GM23338 (cell line): ENCODE measurements around the gene WIPF3. TPM values are rescaled to one million over a fixed set of nuclear protein-coding genes. Genes with fewer than 3 reads are reported as not detected.

Experiments
- ATAC-seq: fragments of 200-7000 bp; cut with Tn5 transposase; 3 replicates; pipeline ENCODE4 v1.9.1; 2020
- DNase-seq: peaks from one replicate; pipeline ENCODE4 v3.0.0-alpha.2; 2015; ENCODE audit warnings: low spot score
- H2AFZ ChIP-seq: fragments of 200-600 bp; sonication (generic); 2 replicates; pipeline ENCODE4 v1.8.0; 2016; ENCODE audit warnings: antibody characterized with exemption, mild to moderate bottlenecking, moderate library complexity
- H3F3A ChIP-seq: fragments of 200-600 bp; sonication (generic); replicated peaks from 2 replicates; pipeline ENCODE4 v1.8.0; 2017; ENCODE audit warnings: antibody characterized with exemption, mixed run types, low read depth
- H3K27ac ChIP-seq: fragments of 200-600 bp; sonication (generic); 2 replicates; pipeline ENCODE4 v1.6.1; 2016; ENCODE audit warnings: low read depth
- H3K27me3 ChIP-seq: fragments of 200-600 bp; sonication (generic); 2 replicates; pipeline ENCODE4 v1.8.0; 2016; ENCODE audit warnings: mild to moderate bottlenecking, mixed run types, moderate library complexity; ENCODE audit not compliant: insufficient read depth
- H3K36me3 ChIP-seq: fragments of 200-600 bp; sonication (generic); 2 replicates; pipeline ENCODE4 v1.8.0; 2016; ENCODE audit warnings: mild to moderate bottlenecking; ENCODE audit not compliant: insufficient read depth
- H3K4me1 ChIP-seq: fragments of 200-600 bp; sonication (generic); 2 replicates; pipeline ENCODE4 v1.8.0; 2016; ENCODE audit warnings: mild to moderate bottlenecking, moderate library complexity; ENCODE audit not compliant: insufficient read depth
- H3K4me2 ChIP-seq: fragments of 200-600 bp; sonication (generic); 2 replicates; pipeline ENCODE4 v1.7.1; 2017; ENCODE audit warnings: mixed run types
- H3K4me3 ChIP-seq: fragments of 200-600 bp; sonication (generic); 2 replicates; pipeline ENCODE4 v1.6.1; 2016; ENCODE audit warnings: mixed run types
- H3K79me2 ChIP-seq: fragments of 200-600 bp; sonication (generic); replicated peaks from 2 replicates; pipeline ENCODE4 v1.8.0; 2017; ENCODE audit warnings: mild to moderate bottlenecking; ENCODE audit not compliant: insufficient read depth
- H3K9me2 ChIP-seq: fragments of 200-600 bp; sonication (generic); 2 replicates; pipeline ENCODE4 v1.8.0; 2017; ENCODE audit not compliant: insufficient read depth
- H4K20me1 ChIP-seq: fragments of 200-600 bp; sonication (generic); replicated peaks from 2 replicates; pipeline ENCODE4 v1.8.0; 2017; ENCODE audit warnings: mild to moderate bottlenecking; ENCODE audit not compliant: insufficient read depth
- H3K27ac Mint-ChIP-seq: 2 replicates; pipeline ENCODE4 v1.8.0; 2020; ENCODE audit warnings: inconsistent platforms, mild to moderate bottlenecking, moderate library complexity, mixed read lengths
- H3K27me3 Mint-ChIP-seq: 3 replicates; pipeline ENCODE4 v1.8.0; 2022; ENCODE audit warnings: low read depth, mild to moderate bottlenecking, moderate library complexity, mixed read lengths, inconsistent platforms; ENCODE audit not compliant: insufficient read depth, poor library complexity
- H3K36me3 Mint-ChIP-seq: 3 replicates; pipeline ENCODE4 v1.8.0; 2021; ENCODE audit warnings: low read depth, mild to moderate bottlenecking, inconsistent platforms, moderate library complexity, mixed read lengths
- H3K4me1 Mint-ChIP-seq: 3 replicates; pipeline ENCODE4 v1.8.0; 2020; ENCODE audit warnings: mild to moderate bottlenecking, inconsistent platforms, mixed read lengths
- H3K4me3 Mint-ChIP-seq: 3 replicates; pipeline ENCODE4 v1.8.0; 2021; ENCODE audit warnings: moderate library complexity, mild to moderate bottlenecking, inconsistent platforms, mixed read lengths
- H3K9me3 Mint-ChIP-seq: 3 replicates; pipeline ENCODE4 v1.8.0; 2020; ENCODE audit warnings: moderate library complexity, mild to moderate bottlenecking, inconsistent platforms, mixed read lengths
- EZH2 ChIP-seq: fragments of 200-600 bp; sonication (generic); IDR thresholded peaks from one replicate; pipeline ENCODE4 v1.8.0; 2017; ENCODE audit warnings: antibody characterized with exemption, mild to moderate bottlenecking, low read depth; ENCODE audit not compliant: unreplicated experiment
- EZH2phosphoT487 ChIP-seq: fragments of 200-600 bp; sonication (generic); IDR thresholded peaks from one replicate; pipeline ENCODE4 v1.8.1; 2018; ENCODE audit warnings: antibody characterized with exemption; ENCODE audit not compliant: unreplicated experiment
- JUNB ChIP-seq: IDR thresholded peaks from one replicate; pipeline ENCODE4 v1.6.1; 2016; ENCODE audit warnings: antibody characterized with exemption; ENCODE audit not compliant: unreplicated experiment
- NANOG ChIP-seq: IDR thresholded peaks from 2 replicates; pipeline ENCODE4 v1.6.1; 2016; ENCODE audit warnings: antibody characterized with exemption, borderline replicate concordance
- REST ChIP-seq: IDR thresholded peaks from one replicate; pipeline ENCODE4 v1.6.1; 2018; ENCODE audit warnings: antibody characterized with exemption; ENCODE audit not compliant: unreplicated experiment
- ZNF114 ChIP-seq: fragments of 250-450 bp; sonication (Bioruptor Pico); IDR thresholded peaks from 2 replicates; pipeline ENCODE4 v1.5.0; 2020; ENCODE audit warnings: mild to moderate bottlenecking, moderate library complexity
- ZNF331 ChIP-seq: fragments of 250-450 bp; sonication (Bioruptor Pico); IDR thresholded peaks from 2 replicates; pipeline ENCODE4 v1.5.0; 2020; ENCODE audit warnings: low read depth, mild to moderate bottlenecking, moderate library complexity
- ZNF462 ChIP-seq: fragments of 250-450 bp; sonication (Bioruptor Pico); IDR thresholded peaks from 2 replicates; pipeline ENCODE4 v1.5.0; 2020; ENCODE audit warnings: mild to moderate bottlenecking, moderate library complexity
- polyA plus RNA-seq: library from polyadenylated mRNA; unstranded; fragments of >200 nt; fragmentation: Nextera tagmentation; extraction: Ambion mirVana; gene quantifications from 2 replicates; pipeline ENCODE4 v1.2.1, GENCODE V29; 2016
- total RNA-seq: library from RNA; depleted of rRNA; stranded (reverse); fragments of >200 nt; shearing (Covaris generic); gene quantifications from 2 replicates; pipeline ENCODE4 v1.2.3, GENCODE V29; 2014

The WIPF3 gene
- total and polyA plus RNA-seq, 2 experiments from 2014 or later: 5.7 to 11.4 TPM

GRCh38 chr7:29906200-29907022, 100.1 kb downstream of the WIPF3 start:
- peaks cover 16% of the 10 kb centered on the region for H3K36me3 ChIP-seq
- Mint-ChIP-seq H3K27me3 (peaks cover 3% of the 10 kb centered on the region), H3K27ac (no peak overlapping the region), H3K4me3 (no peak overlapping the region), H3K36me3 (peaks cover 45% of the 10 kb centered on the region), H3K9me3 (peaks cover 13% of the 10 kb centered on the region), H3K4me1 (no peaks in the 10 kb centered on the region)
- TF ChIP-seq JUNB (no peak), ZNF114 (CRISPR knock-in tag) (no peak), EZH2 (no peak), EZH2phosphoT487 (no peak), ZNF331 (CRISPR knock-in tag) (no peak), ZNF462 (no peak), NANOG (no peak), REST (no peak)
- no peaks in the 10 kb centered on the region; the same call in 1 of the 2 replicates for H4K20me1 ChIP-seq
- no peak overlapping the region for H3K27ac ChIP-seq
- no peaks in the 10 kb centered on the region for H3K79me2 ChIP-seq
- no peaks in the 10 kb centered on the region for H3K9me2 ChIP-seq
- H3F3A ChIP-seq: no peaks in the 10 kb centered on the region
- no peaks in the 10 kb centered on the region for H3K4me1 ChIP-seq
- no peaks in the 10 kb centered on the region for H3K27me3 ChIP-seq
- H3K4me2 ChIP-seq: no peak overlapping the region
- ATAC-seq (no peak), DNase-seq (no peak)
- H3K4me3 ChIP-seq: no peak overlapping the region
- no peak overlapping the region for H2AFZ ChIP-seq
